HUDEP-2 (cell line): ENCODE results near the gene CNTN2.

Experiments used
- DNase-seq, 76 experiments: peaks; one replicate each; lab custom pipeline; 2025; ENCODE audit not compliant: unreplicated experiment in 76 of 76; lab: John Stamatoyannopoulos, UW

CNTN2 gene

GRCh38 chr1:205042911-205043806 is at the start of gene CNTN2:
CNTN2 (plus strand) TSS chr1:205043212; CDS start chr1:205053186, 9,974 bp downstream.
- no peak for DNase-seq

GRCh38 chr1:204994086-204994862 is 48.7 kb upstream of the CNTN2 start:
- DNase-seq: no peak

GRCh38 chr1:204996981-204997380 is 46.0 kb upstream of the CNTN2 start:
- no peak for DNase-seq

GRCh38 chr1:204997591-204998355 is 45.2 kb upstream of the CNTN2 start:
- DNase-seq: no peak

GRCh38 chr1:205001162-205001561 is 41.9 kb upstream of the CNTN2 start:
- DNase-seq: no peak

GRCh38 chr1:205002705-205003104 is 40.3 kb upstream of the CNTN2 start:
- DNase-seq: no peak

GRCh38 chr1:205003358-205004131 is 39.5 kb upstream of the CNTN2 start:
- DNase-seq: no peak

- DNase-seq: no peak
These were observed 38.7 kb upstream of the CNTN2 start for GRCh38 chr1:205004351-205004750.

- no peak for DNase-seq
These were observed 34.1 kb upstream of the CNTN2 start for GRCh38 chr1:205008896-205009295.

- DNase-seq: no peak
These were observed 33.3 kb upstream of the CNTN2 start for GRCh38 chr1:205009670-205010069.

- no peak for DNase-seq
These were observed 30.4 kb upstream of the CNTN2 start for GRCh38 chr1:205012391-205013140.

GRCh38 chr1:205013683-205014367 is 29.2 kb upstream of the CNTN2 start:
- peak in 4 of 76 experiments; percentile 3 to 7 (median 4) for DNase-seq

GRCh38 chr1:205014783-205015182 is 28.2 kb upstream of the CNTN2 start:
- no peak for DNase-seq

GRCh38 chr1:205015241-205015640 is 27.8 kb upstream of the CNTN2 start:
- DNase-seq: no peak

GRCh38 chr1:205016075-205016474 is 26.9 kb upstream of the CNTN2 start:
- DNase-seq: no peak

- no peak for DNase-seq
These were observed 26.4 kb upstream of the CNTN2 start for GRCh38 chr1:205016584-205016983.

- DNase-seq: no peak
These were observed 26.0 kb upstream of the CNTN2 start for GRCh38 chr1:205017001-205017400.

- DNase-seq: no peak
These were observed 25.2 kb upstream of the CNTN2 start for GRCh38 chr1:205017766-205018165.

- DNase-seq: no peak
These were observed 24.6 kb upstream of the CNTN2 start for GRCh38 chr1:205018381-205018780.
